Measurements from ENCODE around the gene PLCL1. TPM values are rescaled to one million over a fixed set of nuclear protein-coding genes. Genes with fewer than 3 reads are reported as not detected.

Gene PLCL1
- total RNA-seq, 2 donors from 2014 or later: 25.6 to 26.2 TPM

- Histone ChIP-seq H3K4me3 (no peak overlapping the region), H3K9me3 (no peaks in the 10 kb centered on the region), H3K27ac (no peak overlapping the region), H3K27me3 (replicated peaks; ENCODE audit: insufficient read depth) (no peaks in the 10 kb centered on the region), H3K4me1 (ENCODE audit: control insufficient read depth in 1 of 2, low read depth in 2 of 2) (peaks cover 0 to 15% of the 10 kb centered on the region in 2 donors), H3K36me3 (no peaks in the 10 kb centered on the region)
- TF ChIP-seq, protein P1, sequence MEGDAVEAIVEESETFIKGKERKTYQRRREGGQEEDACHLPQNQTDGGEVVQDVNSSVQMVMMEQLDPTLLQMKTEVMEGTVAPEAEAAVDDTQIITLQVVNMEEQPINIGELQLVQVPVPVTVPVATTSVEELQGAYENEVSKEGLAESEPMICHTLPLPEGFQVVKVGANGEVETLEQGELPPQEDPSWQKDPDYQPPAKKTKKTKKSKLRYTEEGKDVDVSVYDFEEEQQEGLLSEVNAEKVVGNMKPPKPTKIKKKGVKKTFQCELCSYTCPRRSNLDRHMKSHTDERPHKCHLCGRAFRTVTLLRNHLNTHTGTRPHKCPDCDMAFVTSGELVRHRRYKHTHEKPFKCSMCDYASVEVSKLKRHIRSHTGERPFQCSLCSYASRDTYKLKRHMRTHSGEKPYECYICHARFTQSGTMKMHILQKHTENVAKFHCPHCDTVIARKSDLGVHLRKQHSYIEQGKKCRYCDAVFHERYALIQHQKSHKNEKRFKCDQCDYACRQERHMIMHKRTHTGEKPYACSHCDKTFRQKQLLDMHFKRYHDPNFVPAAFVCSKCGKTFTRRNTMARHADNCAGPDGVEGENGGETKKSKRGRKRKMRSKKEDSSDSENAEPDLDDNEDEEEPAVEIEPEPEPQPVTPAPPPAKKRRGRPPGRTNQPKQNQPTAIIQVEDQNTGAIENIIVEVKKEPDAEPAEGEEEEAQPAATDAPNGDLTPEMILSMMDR (IDR thresholded peaks at IDR 0.05): no peak
- ATAC-seq (ENCODE audit: insufficient number of reproducible peaks, low FRiP score, low read depth): no peak
- DNase-seq (ENCODE audit: low spot score): no peak
Measured at GRCh38 chr2:198066597-198066996, 262.2 kb downstream of the PLCL1 start.

DNA sequence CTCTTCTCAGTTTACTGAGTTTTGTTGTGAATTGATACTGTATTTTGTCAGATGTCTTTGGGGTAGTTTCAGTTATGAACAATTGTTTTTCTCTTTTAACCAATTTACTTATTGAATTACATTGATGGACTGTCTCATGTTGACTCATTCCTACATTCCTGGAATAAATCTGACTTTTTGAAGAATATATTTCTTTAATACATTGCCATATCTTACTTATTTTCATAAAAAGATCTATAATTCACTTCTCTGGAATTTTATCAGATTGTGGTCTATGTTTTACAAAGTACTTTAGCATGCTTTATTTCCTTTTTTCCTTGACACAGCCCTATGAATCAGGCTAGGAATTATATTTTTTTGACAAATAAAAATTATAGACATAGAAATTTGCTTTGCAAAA lies 268.3 kb downstream of the PLCL1 start:
- H3K36me3 ChIP-seq: no peaks in the 10 kb centered on the region
- ATAC-seq (ENCODE audit: insufficient number of reproducible peaks, low FRiP score, low read depth) (no peak), DNase-seq (ENCODE audit: low spot score) (no peak)
- no peak overlapping the region for H3K4me3 ChIP-seq
- TF ChIP-seq, protein P1 (IDR thresholded peaks at IDR 0.05): no peak
- H3K27me3 ChIP-seq (replicated peaks; ENCODE audit: insufficient read depth): no peaks in the 10 kb centered on the region
- no peaks in the 10 kb centered on the region for H3K9me3 ChIP-seq
- H3K27ac ChIP-seq: no peak overlapping the region
- H3K4me1 ChIP-seq (ENCODE audit: control insufficient read depth in 1 of 2, low read depth in 2 of 2): peaks cover 0 to 4% of the 10 kb centered on the region in 2 donors

GRCh38 chr2:198073253-198073652 lies 268.9 kb downstream of the PLCL1 start:
- Histone ChIP-seq H3K4me3 (no peak overlapping the region), H3K27me3 (replicated peaks; ENCODE audit: insufficient read depth) (no peaks in the 10 kb centered on the region), H3K27ac (no peak overlapping the region), H3K36me3 (no peaks in the 10 kb centered on the region), H3K4me1 (ENCODE audit: control insufficient read depth in 1 of 2, low read depth in 2 of 2) (peaks cover 0 to 10% of the 10 kb centered on the region in 2 donors), H3K9me3 (no peaks in the 10 kb centered on the region)
- DNase-seq (ENCODE audit: low spot score): no peak
- TF ChIP-seq, protein P1 (IDR thresholded peaks at IDR 0.05): no peak
- no peak for ATAC-seq (ENCODE audit: insufficient number of reproducible peaks, low FRiP score, low read depth)

- ATAC-seq (ENCODE audit: insufficient number of reproducible peaks, low FRiP score, low read depth) (peak; percentile 60), DNase-seq (ENCODE audit: low spot score) (no peak)
- Histone ChIP-seq H3K27ac (peak overlapping the region in 1 of 2 donors; percentile 34), H3K4me3 (no peak overlapping the region), H3K27me3 (replicated peaks; ENCODE audit: insufficient read depth) (no peaks in the 10 kb centered on the region), H3K36me3 (no peaks in the 10 kb centered on the region), H3K9me3 (no peaks in the 10 kb centered on the region), H3K4me1 (ENCODE audit: control insufficient read depth in 1 of 2, low read depth in 2 of 2) (peaks cover 0 to 16% of the 10 kb centered on the region in 2 donors)
- TF ChIP-seq, protein P1 (IDR thresholded peaks at IDR 0.05): no peak
Measured at GRCh38 chr2:198077477-198077876, 273.1 kb downstream of the PLCL1 start.

- H3K9me3 ChIP-seq: no peaks in the 10 kb centered on the region
- no peak overlapping the region for H3K4me3 ChIP-seq
- DNase-seq (ENCODE audit: low spot score): no peak
- no peak for ATAC-seq (ENCODE audit: insufficient number of reproducible peaks, low FRiP score, low read depth)
- peaks cover 0 to 16% of the 10 kb centered on the region in 2 donors for H3K4me1 ChIP-seq (ENCODE audit: control insufficient read depth in 1 of 2, low read depth in 2 of 2)
- H3K27me3 ChIP-seq (replicated peaks; ENCODE audit: insufficient read depth): no peaks in the 10 kb centered on the region
- TF ChIP-seq, protein P1 (IDR thresholded peaks at IDR 0.05): no peak
- H3K36me3 ChIP-seq: no peaks in the 10 kb centered on the region
- no peak overlapping the region for H3K27ac ChIP-seq
Measured at GRCh38 chr2:198080879-198081765, 276.7 kb downstream of the PLCL1 start.
